H9 (cell line): ENCODE results near the gene ADAT3. TPM values are rescaled to one million over a fixed set of nuclear protein-coding genes. Genes with fewer than 3 reads are reported as not detected.

Experiments used
- DNase-seq: peaks from one replicate; pipeline ENCODE4 v3.0.0-alpha.2; 2017
- H2AFZ ChIP-seq: one replicate; pipeline ENCODE4 v1.6.1; 2013; ENCODE audit warnings: mild to moderate bottlenecking, low read length, control low read depth, moderate library complexity
- H2AK5ac ChIP-seq: 2 replicates; pipeline ENCODE4 v1.6.1; 2013; ENCODE audit warnings: low read length, control low read depth, mixed read lengths; ENCODE audit not compliant: insufficient read length
- H2BK120ac ChIP-seq: one replicate; pipeline ENCODE4 v1.6.1; 2013; ENCODE audit warnings: low read depth, mild to moderate bottlenecking, low read length, control low read depth, inconsistent platforms; ENCODE audit not compliant: poor library complexity, severe bottlenecking
- H2BK12ac ChIP-seq: 2 replicates; pipeline ENCODE4 v1.6.1; 2013; ENCODE audit warnings: low read length, control low read depth, mixed read lengths, low read depth; ENCODE audit not compliant: insufficient read length
- H2BK15ac ChIP-seq: 2 replicates; pipeline ENCODE4 v1.6.1; 2013; ENCODE audit warnings: low read depth, low read length, control low read depth
- H2BK20ac ChIP-seq: one replicate; pipeline ENCODE4 v1.6.1; 2013; ENCODE audit warnings: low read depth, mild to moderate bottlenecking, low read length, control low read depth, inconsistent platforms; ENCODE audit not compliant: poor library complexity, severe bottlenecking
- H2BK5ac ChIP-seq: 2 replicates; pipeline ENCODE4 v1.6.1; 2013; ENCODE audit warnings: low read length, control low read depth, mixed read lengths; ENCODE audit not compliant: insufficient read length
- H3K14ac ChIP-seq: 2 replicates; pipeline ENCODE4 v1.6.1; 2013; ENCODE audit warnings: low read length, control low read depth; ENCODE audit not compliant: insufficient read depth
- H3K18ac ChIP-seq: 2 replicates; pipeline ENCODE4 v1.6.1; 2013; ENCODE audit warnings: low read depth, mild to moderate bottlenecking, mixed read lengths, low read length, control low read depth; ENCODE audit not compliant: insufficient read length
- H3K23ac ChIP-seq: 2 replicates; pipeline ENCODE4 v1.6.1; 2013; ENCODE audit warnings: low read length, control low read depth, mixed read lengths, low read depth; ENCODE audit not compliant: insufficient read length
- H3K23me2 ChIP-seq: 2 replicates; pipeline ENCODE4 v1.6.1; 2013; ENCODE audit warnings: low read depth, mild to moderate bottlenecking, mixed read lengths, low read length, control low read depth; ENCODE audit not compliant: insufficient read length, poor library complexity, severe bottlenecking
- H3K27ac ChIP-seq: 2 replicates; pipeline ENCODE4 v1.5.1; 2013; ENCODE audit warnings: low read length, control low read depth, mixed read lengths, low read depth; ENCODE audit not compliant: insufficient read length
- H3K27me3 ChIP-seq: 2 replicates; pipeline ENCODE4 v1.6.1; 2013; ENCODE audit warnings: low read length, control low read depth, inconsistent platforms; ENCODE audit not compliant: insufficient read depth
- H3K4ac ChIP-seq: 2 replicates; pipeline ENCODE4 v1.6.1; 2013; ENCODE audit warnings: low read depth, mild to moderate bottlenecking, control low read depth, inconsistent platforms, low read length, moderate library complexity
- H3K4me1 ChIP-seq: 2 replicates; pipeline ENCODE4 v1.6.1; 2013; ENCODE audit warnings: low read length, control low read depth, inconsistent platforms; ENCODE audit not compliant: insufficient read depth
- H3K4me2 ChIP-seq: 2 replicates; pipeline ENCODE4 v1.6.1; 2013; ENCODE audit warnings: low read length, control low read depth, mixed read lengths; ENCODE audit not compliant: insufficient read length, insufficient read depth
- H3K56ac ChIP-seq: 2 replicates; pipeline ENCODE4 v1.6.1; 2013; ENCODE audit warnings: low read depth, mild to moderate bottlenecking, mixed read lengths, low read length, control low read depth; ENCODE audit not compliant: insufficient read length
- H3K79me1 ChIP-seq: 2 replicates; pipeline ENCODE4 v1.6.1; 2013; ENCODE audit warnings: low read depth, mild to moderate bottlenecking, moderate library complexity, low read length, control low read depth, inconsistent platforms; ENCODE audit not compliant: insufficient read depth, poor library complexity, severe bottlenecking
- H3K79me2 ChIP-seq: 2 replicates; pipeline ENCODE4 v1.6.1; 2013; ENCODE audit warnings: low read length, control low read depth, inconsistent platforms; ENCODE audit not compliant: insufficient read depth
- H3K9ac ChIP-seq: 2 replicates; pipeline ENCODE4 v1.6.1; 2013; ENCODE audit warnings: low read length, control low read depth, mixed read lengths; ENCODE audit not compliant: insufficient read length; ENCODE audit errors: extremely low read depth
- H3K9me3 ChIP-seq: one replicate; pipeline ENCODE4 v1.6.1; 2013; ENCODE audit warnings: low read depth, low read length, inconsistent platforms; ENCODE audit not compliant: control insufficient read depth
- H3T11ph ChIP-seq: one replicate; pipeline ENCODE4 v1.6.1; 2013; ENCODE audit warnings: mild to moderate bottlenecking, low read length, control low read depth, inconsistent platforms
- H4K20me1 ChIP-seq: one replicate; pipeline ENCODE4 v1.6.1; 2013; ENCODE audit not compliant: control insufficient read depth, insufficient read length, insufficient read depth
- H4K5ac ChIP-seq: 2 replicates; pipeline ENCODE4 v1.6.1; 2013; ENCODE audit warnings: low read depth, mild to moderate bottlenecking, mixed read lengths, low read length, control low read depth; ENCODE audit not compliant: insufficient read length
- H4K8ac ChIP-seq: replicated peaks from 2 replicates; pipeline ENCODE4 v1.6.1; 2013; ENCODE audit warnings: low read length, control low read depth, mixed read lengths, low read depth; ENCODE audit not compliant: insufficient read length
- H4K91ac ChIP-seq: 2 replicates; pipeline ENCODE4 v1.6.1; 2013; ENCODE audit warnings: low read depth, mild to moderate bottlenecking, moderate library complexity, mixed read lengths, low read length, control low read depth; ENCODE audit not compliant: insufficient read length
- H3K27ac Mint-ChIP-seq, 3 experiments: 2 replicates in 2 of 3; 3 replicates in 1 of 3; pipeline ENCODE4 v1.8.0; 2020 to 2021; ENCODE audit warnings: mixed read lengths in 3 of 3, mild to moderate bottlenecking in 1 of 3, moderate library complexity in 1 of 3
- H3K27me3 Mint-ChIP-seq: 2 replicates; pipeline ENCODE4 v1.8.0; 2021; ENCODE audit warnings: low read depth, mild to moderate bottlenecking, moderate library complexity, mixed read lengths
- H3K36me3 Mint-ChIP-seq, 3 experiments: 2 replicates in 2 of 3; 3 replicates in 1 of 3; pipeline ENCODE4 v1.8.0; 2020 to 2021; ENCODE audit warnings: low read depth in 3 of 3, mixed read lengths in 3 of 3; ENCODE audit not compliant: insufficient read depth in 1 of 3
- H3K4me1 Mint-ChIP-seq, 2 experiments: 2 replicates each; pipeline ENCODE4 v1.8.0; 2020; ENCODE audit warnings: mixed read lengths in 2 of 2
- H3K4me3 Mint-ChIP-seq, 2 experiments: 2 replicates in 1 of 2; 3 replicates in 1 of 2; pipeline ENCODE4 v1.8.0; 2020 to 2021; ENCODE audit warnings: mild to moderate bottlenecking in 2 of 2, mixed read lengths in 2 of 2, moderate library complexity in 1 of 2
- H3K9me3 Mint-ChIP-seq, 2 experiments: 2 replicates in 1 of 2; 3 replicates in 1 of 2; pipeline ENCODE4 v1.8.0; 2020; ENCODE audit warnings: mild to moderate bottlenecking in 2 of 2, mixed read lengths in 2 of 2, moderate library complexity in 1 of 2
- CTCF ChIP-seq: fragments of 200-600 bp; sonication (generic); conservative IDR thresholded peaks from 3 replicates; pipeline ENCODE4 v1.8.0; 2021; ENCODE audit warnings: antibody characterized with exemption, mild to moderate bottlenecking
- WGBS: extraction: QIAGEN DNeasy Blood & Tissue Kit; methylation state at CpG from one replicate; pipeline ENCODE4 v1.1.7; 2013; ENCODE audit warnings: missing lambda C conversion rate, low lambda C conversion rate, mixed read lengths; ENCODE audit not compliant: insufficient read length; ENCODE audit errors: extremely low coverage; 5-methylcytosine and 5-hydroxymethylcytosine counted together
- total RNA-seq: library from RNA; stranded (reverse); gene quantifications from 2 replicates; pipeline ENCODE4 v1.2.1, GENCODE V29; 2021

ADAT3 gene
- total RNA-seq, 1 experiment from 2014 or later: 12.2 TPM

- Histone ChIP-seq H4K20me1 (no peaks in the 10 kb centered on the region), H4K91ac (no peak overlapping the region), H2AFZ (no peak overlapping the region), H2BK20ac (no peak overlapping the region), H4K5ac (no peak overlapping the region), H2BK120ac (no peak overlapping the region), H3K79me1 (no peaks in the 10 kb centered on the region), H3K18ac (no peak overlapping the region), H2BK15ac (no peak overlapping the region), H3K27ac (no peak overlapping the region), H3K56ac (no peak overlapping the region), H2BK5ac (no peak overlapping the region), H3K9ac (no peak overlapping the region), H3T11ph (no peak overlapping the region), H3K9me3 (no peaks in the 10 kb centered on the region), H2AK5ac (no peak overlapping the region), H2BK12ac (no peak overlapping the region), H3K27me3 (no peaks in the 10 kb centered on the region), H3K23me2 (no peaks in the 10 kb centered on the region), H4K8ac (no peak overlapping the region), H3K4me2 (no peak overlapping the region), H3K23ac (no peak overlapping the region), H3K14ac (no peak overlapping the region), H3K4me1 (no peaks in the 10 kb centered on the region; the same call in 1 of the 2 replicates), H3K4ac (no peak overlapping the region), H3K79me2 (no peaks in the 10 kb centered on the region)
- Mint-ChIP-seq H3K27ac (no peak overlapping the region), H3K9me3 (no peaks in the 10 kb centered on the region), H3K36me3 (peaks cover 9 to 81% (median 58%) of the 10 kb centered on the region in 3 experiments; a peak in 6 of 7 replicates), H3K4me3 (no peak overlapping the region), H3K4me1 (no peaks in the 10 kb centered on the region), H3K27me3 (no peaks in the 10 kb centered on the region)
- no CpG with 5 or more reads among the region's 19 CpGs for WGBS
- no peak for DNase-seq
- TF ChIP-seq CTCF: no peak
Measured at GRCh38 chr19:1920644-1921043, 15.4 kb downstream of the ADAT3 start.
